Endodermal cell (in vitro differentiated cells): ENCODE measurements around the gene HPS3. TPM values are rescaled to one million over a fixed set of nuclear protein-coding genes. Genes with fewer than 3 reads are reported as not detected.
A peak's percentile ranks its signal among the peaks of the same experiment; 100 is the strongest.

Experiments
- DNase-seq: peaks from one replicate; pipeline ENCODE4 v3.0.0-alpha.2; 2017
- H3K27ac ChIP-seq: 2 replicates; pipeline ENCODE4 v1.5.1; 2013; ENCODE audit warnings: mild to moderate bottlenecking, low read depth, low read length, moderate library complexity
- H3K27me3 ChIP-seq: 2 replicates; pipeline ENCODE4 v1.6.1; 2013; ENCODE audit warnings: mild to moderate bottlenecking, low read length, moderate library complexity; ENCODE audit not compliant: insufficient read depth, control insufficient read depth, poor library complexity, severe bottlenecking
- H3K36me3 ChIP-seq: 2 replicates; pipeline ENCODE4 v1.7.0; 2013; ENCODE audit warnings: mild to moderate bottlenecking, low read length, moderate library complexity; ENCODE audit not compliant: control insufficient read depth, insufficient read depth
- H3K4me1 ChIP-seq: one replicate; pipeline ENCODE4 v1.7.0; 2013; ENCODE audit warnings: low read length; ENCODE audit not compliant: control insufficient read depth, insufficient read depth
- H3K4me3 ChIP-seq: 2 replicates; pipeline ENCODE4 v1.5.1; 2013; ENCODE audit warnings: mild to moderate bottlenecking, low read length, moderate library complexity
- H3K9ac ChIP-seq: 2 replicates; pipeline ENCODE4 v1.6.1; 2013; ENCODE audit warnings: mild to moderate bottlenecking, low read length, moderate library complexity; ENCODE audit not compliant: poor library complexity, severe bottlenecking; ENCODE audit errors: extremely low read depth
- H3K9me3 ChIP-seq: 2 replicates; pipeline ENCODE4 v1.6.1; 2013; ENCODE audit warnings: mild to moderate bottlenecking, low read length, moderate library complexity; ENCODE audit not compliant: control insufficient read depth
- H3K27ac Mint-ChIP-seq: 2 replicates; pipeline ENCODE4 v1.8.0; 2020; ENCODE audit warnings: mixed read lengths
- H3K27me3 Mint-ChIP-seq: 2 replicates; pipeline ENCODE4 v1.8.0; 2021; ENCODE audit warnings: mild to moderate bottlenecking, mixed read lengths; ENCODE audit not compliant: insufficient read depth
- H3K36me3 Mint-ChIP-seq: 2 replicates; pipeline ENCODE4 v1.8.0; 2020; ENCODE audit warnings: low read depth, mixed read lengths
- H3K4me1 Mint-ChIP-seq: 2 replicates; pipeline ENCODE4 v1.8.0; 2020; ENCODE audit warnings: mixed read lengths
- H3K4me3 Mint-ChIP-seq: 2 replicates; pipeline ENCODE4 v1.8.0; 2020; ENCODE audit warnings: mild to moderate bottlenecking, moderate library complexity, mixed read lengths
- H3K9me3 Mint-ChIP-seq: 2 replicates; pipeline ENCODE4 v1.8.0; 2020; ENCODE audit warnings: mild to moderate bottlenecking, mixed read lengths
- WGBS, 2 experiments: methylation state at CpG; one replicate each; pipeline versions ENCODE4 v1.1.5 to v1.1.7; 2013; ENCODE audit warnings: missing lambda C conversion rate in 2 of 2, mixed read lengths in 1 of 2; ENCODE audit not compliant: insufficient coverage in 1 of 2, insufficient read length in 1 of 2; 5-methylcytosine and 5-hydroxymethylcytosine counted together
- total RNA-seq, 2 donors: library from RNA; stranded (reverse); fragmentation: NEBNext Ultra II Directional in 1 of 2; extraction: Animal tissue kit (Norgen Biotek cat#: 25700) in 1 of 2; gene quantifications; 2 replicates in 1 of 2; 3 replicates in 1 of 2; pipeline ENCODE4 v1.2.1, GENCODE V29; 2021
- TF ChIP-seq, protein P1 (sequence below): fragments of 200-600 bp; sonication (generic); conservative IDR thresholded peaks from 2 replicates; pipeline ENCODE4 v1.5.0; 2021; ENCODE audit warnings: antibody characterized with exemption, mild to moderate bottlenecking

The HPS3 gene
- total RNA-seq, 2 donors from 2014 or later, result 26.0 to 28.7 TPM

DNA sequence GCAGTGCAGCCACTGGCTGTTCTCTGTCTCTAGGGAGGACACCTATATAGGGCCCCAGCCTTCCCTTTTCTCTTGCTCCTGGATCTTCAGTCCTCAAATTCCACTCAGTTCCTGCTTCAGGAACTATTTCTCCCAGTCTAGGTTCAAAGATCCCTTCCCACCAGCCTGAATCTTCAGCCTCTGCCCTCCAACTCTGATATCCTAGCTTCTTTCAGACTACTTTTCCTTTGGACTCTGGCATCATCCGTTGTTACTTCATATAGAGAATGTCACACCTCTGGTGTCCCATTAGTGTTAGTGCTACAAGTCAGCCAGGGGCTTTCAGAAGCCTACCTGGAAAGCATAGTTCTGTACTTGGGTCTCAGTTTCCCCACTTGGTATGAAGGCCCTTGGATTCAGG, 10.0 kb upstream of the HPS3 start:
- Histone ChIP-seq H3K36me3 (no peaks in the 10 kb centered on the region), H3K27me3 (no peaks in the 10 kb centered on the region), H3K9me3 (no peaks in the 10 kb centered on the region), H3K4me3 (no peak overlapping the region), H3K9ac (no peak overlapping the region), H3K4me1 (no peaks in the 10 kb centered on the region), H3K27ac (no peak overlapping the region)
- peaks cover under 1% of the 10 kb centered on the region for H3K9me3 Mint-ChIP-seq
- 94 to 100% methylated on average over 1 of the region's 1 CpG for WGBS, 2 experiments
- no peaks in the 10 kb centered on the region for H3K4me1 Mint-ChIP-seq
- H3K36me3 Mint-ChIP-seq, result no peaks in the 10 kb centered on the region
- no peak overlapping the region for H3K27ac Mint-ChIP-seq
- no peak overlapping the region for H3K4me3 Mint-ChIP-seq
- TF ChIP-seq, protein P1, sequence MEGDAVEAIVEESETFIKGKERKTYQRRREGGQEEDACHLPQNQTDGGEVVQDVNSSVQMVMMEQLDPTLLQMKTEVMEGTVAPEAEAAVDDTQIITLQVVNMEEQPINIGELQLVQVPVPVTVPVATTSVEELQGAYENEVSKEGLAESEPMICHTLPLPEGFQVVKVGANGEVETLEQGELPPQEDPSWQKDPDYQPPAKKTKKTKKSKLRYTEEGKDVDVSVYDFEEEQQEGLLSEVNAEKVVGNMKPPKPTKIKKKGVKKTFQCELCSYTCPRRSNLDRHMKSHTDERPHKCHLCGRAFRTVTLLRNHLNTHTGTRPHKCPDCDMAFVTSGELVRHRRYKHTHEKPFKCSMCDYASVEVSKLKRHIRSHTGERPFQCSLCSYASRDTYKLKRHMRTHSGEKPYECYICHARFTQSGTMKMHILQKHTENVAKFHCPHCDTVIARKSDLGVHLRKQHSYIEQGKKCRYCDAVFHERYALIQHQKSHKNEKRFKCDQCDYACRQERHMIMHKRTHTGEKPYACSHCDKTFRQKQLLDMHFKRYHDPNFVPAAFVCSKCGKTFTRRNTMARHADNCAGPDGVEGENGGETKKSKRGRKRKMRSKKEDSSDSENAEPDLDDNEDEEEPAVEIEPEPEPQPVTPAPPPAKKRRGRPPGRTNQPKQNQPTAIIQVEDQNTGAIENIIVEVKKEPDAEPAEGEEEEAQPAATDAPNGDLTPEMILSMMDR, result no peak
- no peak for DNase-seq
- H3K27me3 Mint-ChIP-seq, result no peaks in the 10 kb centered on the region

DNA sequence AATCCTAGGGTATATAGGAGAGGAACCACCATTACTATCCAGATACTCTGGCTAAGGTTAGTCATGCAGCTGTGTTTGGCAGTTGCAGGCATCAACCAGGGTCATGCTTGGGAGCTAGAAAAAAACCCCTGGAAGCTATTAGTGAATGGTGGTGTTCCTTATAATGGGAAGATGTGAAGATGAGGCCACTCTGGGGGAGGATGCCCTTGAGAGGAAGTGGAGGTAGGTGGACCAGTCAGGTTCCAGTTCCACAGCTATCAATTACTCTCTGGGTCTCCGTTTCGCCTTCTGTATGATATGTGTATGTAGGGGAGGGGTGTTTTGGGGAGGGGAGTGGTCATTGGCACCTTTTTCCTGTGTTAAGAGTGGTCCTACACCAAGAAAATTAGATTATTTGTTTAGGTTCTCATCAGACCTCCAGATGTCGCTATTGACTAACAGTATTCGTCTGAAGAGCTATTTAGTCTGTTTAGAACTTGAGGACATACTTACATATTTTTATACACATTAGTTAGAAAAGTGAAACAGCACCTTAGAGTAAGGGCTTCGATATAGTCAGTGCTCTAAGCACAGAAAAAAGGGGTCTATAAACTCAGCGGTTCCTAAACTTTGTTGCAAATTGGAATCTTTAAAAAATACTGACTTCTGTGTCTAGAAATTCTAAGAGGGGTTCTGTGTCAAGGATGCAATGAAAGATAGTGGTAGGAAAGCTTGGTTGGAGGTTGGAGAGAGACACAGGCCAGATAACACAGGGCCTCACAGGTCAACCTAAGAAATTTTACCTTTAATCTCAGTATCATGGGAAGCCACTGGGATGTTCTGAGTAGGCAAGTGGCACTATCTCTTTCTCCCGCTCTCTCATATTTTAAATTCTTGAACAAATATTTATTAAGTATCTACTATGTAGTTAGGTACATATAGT, 9.1 kb upstream of the HPS3 start:
- H3K36me3 Mint-ChIP-seq, result no peaks in the 10 kb centered on the region
- no peak overlapping the region for H3K27ac Mint-ChIP-seq
- Histone ChIP-seq H3K9me3 (no peaks in the 10 kb centered on the region), H3K27me3 (no peaks in the 10 kb centered on the region), H3K4me3 (no peak overlapping the region), H3K36me3 (no peaks in the 10 kb centered on the region), H3K4me1 (no peaks in the 10 kb centered on the region), H3K9ac (no peak overlapping the region), H3K27ac (no peak overlapping the region)
- TF ChIP-seq, protein P1, result peak; percentile 81
- H3K9me3 Mint-ChIP-seq, result no peaks in the 10 kb centered on the region
- no peak overlapping the region for H3K4me3 Mint-ChIP-seq
- WGBS, 2 experiments, result 25 to 28% methylated on average over 2 to 4 of the region's 7 CpGs
- H3K4me1 Mint-ChIP-seq, result no peaks in the 10 kb centered on the region
- no peaks in the 10 kb centered on the region for H3K27me3 Mint-ChIP-seq
- DNase-seq, result no peak

- Mint-ChIP-seq H3K4me3 (no peak overlapping the region), H3K4me1 (no peaks in the 10 kb centered on the region), H3K9me3 (no peaks in the 10 kb centered on the region), H3K27ac (no peak overlapping the region), H3K27me3 (no peaks in the 10 kb centered on the region), H3K36me3 (no peaks in the 10 kb centered on the region)
- TF ChIP-seq, protein P1, result no peak
- no peaks in the 10 kb centered on the region for H3K36me3 ChIP-seq
- H3K4me3 ChIP-seq, result no peak overlapping the region
- WGBS, 2 experiments, result 93% methylated on average over 2 of the region's 4 CpGs; no CpG with 5 or more reads in 1 of the 2 experiments
- H3K9ac ChIP-seq, result no peak overlapping the region
- no peak overlapping the region for H3K27ac ChIP-seq
- no peak for DNase-seq
- H3K27me3 ChIP-seq, result no peaks in the 10 kb centered on the region
- H3K9me3 ChIP-seq, result no peaks in the 10 kb centered on the region
- no peaks in the 10 kb centered on the region for H3K4me1 ChIP-seq
Observed at GRCh38 chr3:149122721-149123578, 6.5 kb upstream of the HPS3 start.
